ENCODE data around the gene XKR7. TPM values are rescaled to one million over a fixed set of nuclear protein-coding genes. Genes with fewer than 3 reads are reported as not detected.

The XKR7 gene
- total RNA-seq, 1 donor = under 0.01 TPM

DNA sequence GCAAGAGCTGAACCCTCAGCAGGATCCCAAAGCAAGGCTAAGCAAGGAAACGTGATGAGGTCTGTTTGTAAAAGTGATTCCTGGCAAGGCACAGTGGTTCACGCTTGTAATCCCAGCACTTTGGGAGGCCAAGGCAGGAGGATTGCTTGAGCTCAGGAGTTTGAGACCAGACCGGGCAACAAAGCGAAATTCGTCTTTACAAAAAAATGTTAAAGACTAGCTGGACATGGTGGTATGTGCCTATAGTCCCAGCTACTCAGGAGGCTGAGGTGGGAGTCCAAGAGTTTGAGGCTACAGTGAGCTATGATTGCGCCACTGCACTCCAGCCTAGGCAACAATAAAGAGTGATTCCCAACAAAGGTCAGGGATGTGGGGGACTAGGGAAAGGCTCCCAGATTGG lies 4.1 kb upstream of the XKR7 start:
- Histone ChIP-seq H3K4me2 (ENCODE audit: insufficient read depth, low read length) (no peak overlapping the region), H3K27me3 (ENCODE audit: insufficient read depth, low read length) (peaks cover 27% of the 10 kb centered on the region), H4K20me1 (ENCODE audit: insufficient read depth, low read length) (peaks cover 3% of the 10 kb centered on the region), H3K4me1 (ENCODE audit: insufficient read depth, low read length) (no peaks in the 10 kb centered on the region), H3K27ac (ENCODE audit: low read depth, low read length) (no peak overlapping the region), H3K36me3 (ENCODE audit: insufficient read depth, low read length) (no peaks in the 10 kb centered on the region), H2AFZ (ENCODE audit: low read length) (no peak overlapping the region), H3K4me3 (ENCODE audit: insufficient read depth, low read length) (no peak overlapping the region), H3K9me3 (ENCODE audit: low read depth, low read length) (no peaks in the 10 kb centered on the region), H3K79me2 (ENCODE audit: insufficient read depth, low read length) (no peaks in the 10 kb centered on the region)
- TF ChIP-seq, protein P1, sequence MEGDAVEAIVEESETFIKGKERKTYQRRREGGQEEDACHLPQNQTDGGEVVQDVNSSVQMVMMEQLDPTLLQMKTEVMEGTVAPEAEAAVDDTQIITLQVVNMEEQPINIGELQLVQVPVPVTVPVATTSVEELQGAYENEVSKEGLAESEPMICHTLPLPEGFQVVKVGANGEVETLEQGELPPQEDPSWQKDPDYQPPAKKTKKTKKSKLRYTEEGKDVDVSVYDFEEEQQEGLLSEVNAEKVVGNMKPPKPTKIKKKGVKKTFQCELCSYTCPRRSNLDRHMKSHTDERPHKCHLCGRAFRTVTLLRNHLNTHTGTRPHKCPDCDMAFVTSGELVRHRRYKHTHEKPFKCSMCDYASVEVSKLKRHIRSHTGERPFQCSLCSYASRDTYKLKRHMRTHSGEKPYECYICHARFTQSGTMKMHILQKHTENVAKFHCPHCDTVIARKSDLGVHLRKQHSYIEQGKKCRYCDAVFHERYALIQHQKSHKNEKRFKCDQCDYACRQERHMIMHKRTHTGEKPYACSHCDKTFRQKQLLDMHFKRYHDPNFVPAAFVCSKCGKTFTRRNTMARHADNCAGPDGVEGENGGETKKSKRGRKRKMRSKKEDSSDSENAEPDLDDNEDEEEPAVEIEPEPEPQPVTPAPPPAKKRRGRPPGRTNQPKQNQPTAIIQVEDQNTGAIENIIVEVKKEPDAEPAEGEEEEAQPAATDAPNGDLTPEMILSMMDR (IDR thresholded peaks at IDR 0.05; ENCODE audit: extremely low read depth, low read depth, low read length) = no peak
- DNase-seq (ENCODE audit: insufficient read length, low spot score, missing footprints) = no peak

DNA sequence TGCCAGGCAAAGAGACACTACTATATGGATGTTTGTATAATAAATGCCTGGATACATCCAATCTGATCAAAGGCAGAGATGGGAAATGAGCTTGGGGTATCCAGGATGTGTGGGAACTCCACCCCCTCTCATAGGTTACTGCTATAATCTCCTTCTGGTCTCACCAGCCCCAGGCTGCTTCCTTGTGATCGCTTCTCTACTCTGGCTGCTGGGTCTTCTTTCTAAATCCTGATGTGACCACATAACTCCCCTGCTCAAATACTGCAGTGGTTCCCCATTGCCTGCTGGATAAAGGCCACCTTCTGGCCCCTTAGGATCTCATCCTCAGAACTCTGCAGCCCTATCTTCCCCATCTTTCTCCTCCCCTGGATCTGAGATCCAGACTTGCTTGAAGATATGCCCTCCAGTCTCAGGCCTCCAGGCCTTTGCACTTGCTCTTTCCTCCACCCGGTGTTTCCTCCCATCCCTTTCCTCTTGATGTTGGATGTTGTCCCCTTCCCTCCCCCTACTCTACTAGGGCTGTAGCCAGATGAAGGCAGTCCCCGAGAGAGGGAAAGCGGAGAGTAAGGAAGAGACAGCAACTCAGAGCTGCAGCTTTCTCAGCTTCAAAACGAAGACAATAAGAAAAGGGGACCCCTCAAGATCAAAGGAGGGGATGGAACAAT lies 828 bp upstream of the XKR7 start:
- H3K36me3 ChIP-seq (ENCODE audit: insufficient read depth, low read length) = no peaks in the 10 kb centered on the region
- DNase-seq (ENCODE audit: insufficient read length, low spot score, missing footprints) = peak; percentile 87
- H3K4me1 ChIP-seq (ENCODE audit: insufficient read depth, low read length) = no peaks in the 10 kb centered on the region
- H3K27me3 ChIP-seq (ENCODE audit: insufficient read depth, low read length) = peaks cover 30% of the 10 kb centered on the region
- no peak overlapping the region for H3K4me2 ChIP-seq (ENCODE audit: insufficient read depth, low read length)
- H3K79me2 ChIP-seq (ENCODE audit: insufficient read depth, low read length) = no peaks in the 10 kb centered on the region
- H2AFZ ChIP-seq (ENCODE audit: low read length) = no peak overlapping the region
- no peak overlapping the region for H3K27ac ChIP-seq (ENCODE audit: low read depth, low read length)
- H4K20me1 ChIP-seq (ENCODE audit: insufficient read depth, low read length) = peaks cover 3% of the 10 kb centered on the region
- TF ChIP-seq, protein P1 (IDR thresholded peaks at IDR 0.05; ENCODE audit: extremely low read depth, low read depth, low read length) = no peak
- H3K9me3 ChIP-seq (ENCODE audit: low read depth, low read length) = no peaks in the 10 kb centered on the region
- no peak overlapping the region for H3K4me3 ChIP-seq (ENCODE audit: insufficient read depth, low read length)

DNA sequence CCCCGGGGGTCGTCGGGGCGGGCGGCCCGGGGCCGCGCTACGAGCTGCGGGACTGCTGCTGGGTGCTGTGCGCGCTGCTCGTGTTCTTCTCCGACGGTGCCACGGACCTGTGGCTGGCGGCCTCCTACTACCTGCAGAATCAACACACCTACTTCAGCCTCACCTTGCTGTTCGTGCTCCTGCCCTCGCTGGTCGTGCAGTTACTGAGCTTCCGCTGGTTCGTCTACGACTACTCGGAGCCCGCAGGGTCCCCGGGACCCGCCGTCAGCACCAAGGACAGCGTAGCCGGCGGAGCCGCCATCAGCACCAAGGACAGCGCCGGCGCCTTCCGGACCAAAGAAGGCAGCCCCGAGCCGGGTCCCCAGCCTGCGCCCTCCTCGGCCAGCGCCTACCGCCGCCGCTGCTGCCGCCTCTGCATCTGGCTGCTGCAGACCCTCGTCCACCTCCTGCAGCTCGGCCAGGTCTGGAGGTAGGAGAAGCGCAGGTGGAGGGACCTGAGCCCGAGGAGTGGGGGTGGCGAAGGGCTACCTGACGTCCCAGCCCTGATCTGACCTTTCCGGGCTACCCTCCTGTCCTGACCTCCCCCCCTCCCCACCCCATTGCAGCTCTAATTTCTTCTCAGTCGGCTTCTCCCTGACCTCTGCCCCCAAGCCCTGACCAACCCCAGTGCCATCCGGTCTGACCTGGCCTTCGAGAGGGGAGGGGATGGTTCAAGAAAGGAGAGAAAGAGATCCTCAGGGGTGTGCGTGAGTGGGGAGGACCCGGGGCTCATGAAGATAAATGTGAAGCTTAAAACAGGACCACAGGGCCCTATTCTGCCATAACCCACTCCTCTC lies 558 bp downstream of the XKR7 start:
- Histone ChIP-seq H3K79me2 (ENCODE audit: insufficient read depth, low read length) (no peaks in the 10 kb centered on the region), H3K27ac (ENCODE audit: low read depth, low read length) (no peak overlapping the region), H3K9me3 (ENCODE audit: low read depth, low read length) (no peaks in the 10 kb centered on the region), H3K36me3 (ENCODE audit: insufficient read depth, low read length) (no peaks in the 10 kb centered on the region), H3K27me3 (ENCODE audit: insufficient read depth, low read length) (peaks cover 30% of the 10 kb centered on the region), H3K4me1 (ENCODE audit: insufficient read depth, low read length) (no peaks in the 10 kb centered on the region), H2AFZ (ENCODE audit: low read length) (no peak overlapping the region), H4K20me1 (ENCODE audit: insufficient read depth, low read length) (peaks cover 3% of the 10 kb centered on the region), H3K4me2 (ENCODE audit: insufficient read depth, low read length) (no peak overlapping the region), H3K4me3 (ENCODE audit: insufficient read depth, low read length) (no peak overlapping the region)
- TF ChIP-seq, protein P1 (IDR thresholded peaks at IDR 0.05; ENCODE audit: extremely low read depth, low read depth, low read length) = no peak
- DNase-seq (ENCODE audit: insufficient read length, low spot score, missing footprints) = peak; percentile 98

DNA sequence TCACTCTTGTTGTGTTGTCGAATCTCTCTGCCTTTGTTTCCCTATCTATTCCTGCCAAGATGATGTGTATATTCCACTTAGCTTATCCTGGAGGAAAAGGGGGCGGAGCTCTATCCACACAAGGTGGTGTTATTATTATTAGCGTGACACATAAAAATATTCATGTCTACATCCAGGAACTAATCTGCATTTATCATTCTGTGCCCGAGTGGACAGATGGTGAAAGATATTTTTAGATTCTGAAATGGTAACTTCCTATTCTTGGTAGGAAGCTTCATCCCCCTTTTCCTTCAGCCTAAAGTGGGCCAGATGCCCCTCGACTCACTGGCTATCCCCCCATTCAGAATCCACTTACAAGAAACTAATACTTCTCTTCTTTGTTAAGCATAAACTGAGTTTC lies 2.0 kb downstream of the XKR7 start:
- no peak for DNase-seq (ENCODE audit: insufficient read length, low spot score, missing footprints)
- TF ChIP-seq, protein P1 (IDR thresholded peaks at IDR 0.05; ENCODE audit: extremely low read depth, low read depth, low read length) = no peak
- no peaks in the 10 kb centered on the region for H3K79me2 ChIP-seq (ENCODE audit: insufficient read depth, low read length)
- no peaks in the 10 kb centered on the region for H3K4me1 ChIP-seq (ENCODE audit: insufficient read depth, low read length)
- peaks cover 29% of the 10 kb centered on the region for H3K27me3 ChIP-seq (ENCODE audit: insufficient read depth, low read length)
- H3K4me3 ChIP-seq (ENCODE audit: insufficient read depth, low read length) = no peak overlapping the region
- no peak overlapping the region for H2AFZ ChIP-seq (ENCODE audit: low read length)
- peaks cover 3% of the 10 kb centered on the region for H4K20me1 ChIP-seq (ENCODE audit: insufficient read depth, low read length)
- H3K4me2 ChIP-seq (ENCODE audit: insufficient read depth, low read length) = no peak overlapping the region
- H3K9me3 ChIP-seq (ENCODE audit: low read depth, low read length) = no peaks in the 10 kb centered on the region
- H3K36me3 ChIP-seq (ENCODE audit: insufficient read depth, low read length) = no peaks in the 10 kb centered on the region
- H3K27ac ChIP-seq (ENCODE audit: low read depth, low read length) = no peak overlapping the region

Measured in osteoblast (primary cell).